Caco-2 (cell line): Measurements from ENCODE around the gene AKAP6. TPM values are rescaled to one million over a fixed set of nuclear protein-coding genes. Genes with fewer than 3 reads are reported as not detected.
"Not testable (repeated sequence)": the region's sequence is repeated elsewhere in the genome, so short reads cannot be mapped to it uniquely, and the experiment has no call there.

Experiments
- BruUV-seq: library from RNA; stranded (reverse); fragments of 400-500 nt; replicated peaks from 2 replicates; lab custom pipeline; 2021; lab: Mats Ljungman, UMichigan
- CTCF ChIA-PET: fragments of 300-600 bp; sonication (Branson Sonifier 250); formaldehyde crosslinking; loops from one replicate; lab custom pipeline; 2022; ENCODE audit warnings: antibody characterized with exemption; lab: Charles Lee
- POLR2A ChIA-PET: fragments of 300-600 bp; sonication (Branson Sonifier 250); formaldehyde crosslinking; loops from one replicate; lab custom pipeline; 2022; ENCODE audit warnings: antibody characterized with exemption; lab: Charles Lee
- DNase-seq, 2 experiments: peaks; one replicate each; pipeline versions ENCODE4 v3.0.0 to v3.0.0-alpha.2; 2020 to 2022
- H3K27me3 ChIP-seq: replicated peaks from 2 replicates; pipeline ENCODE4 v1.6.0; 2011; ENCODE audit warnings: low read length; ENCODE audit not compliant: control insufficient read depth, insufficient read depth
- H3K36me3 ChIP-seq: 2 replicates; pipeline ENCODE4 v1.5.1; 2011; ENCODE audit warnings: low read length; ENCODE audit not compliant: control insufficient read depth, insufficient read depth
- H3K4me1 ChIP-seq: fragments of 250-450 bp; sonication (Bioruptor Pico); 2 replicates; pipeline ENCODE4 v1.5.1; 2020; ENCODE audit warnings: mild to moderate bottlenecking
- H3K4me3 ChIP-seq: 2 replicates; pipeline ENCODE4 v1.5.1; 2011; ENCODE audit warnings: low read depth, mild to moderate bottlenecking, control low read depth, low read length
- H3K9me3 ChIP-seq: fragments of 250-450 bp; sonication (Bioruptor Pico); 2 replicates; pipeline ENCODE4 v1.5.1; 2020; ENCODE audit warnings: mild to moderate bottlenecking, moderate library complexity
- H3K27ac Mint-ChIP-seq: one replicate; pipeline ENCODE4 v1.8.0; 2022; ENCODE audit warnings: mixed read lengths; ENCODE audit not compliant: unreplicated experiment
- H3K27me3 Mint-ChIP-seq: one replicate; pipeline ENCODE4 v1.8.0; 2022; ENCODE audit warnings: mixed read lengths; ENCODE audit not compliant: insufficient read depth, unreplicated experiment
- H3K36me3 Mint-ChIP-seq: one replicate; pipeline ENCODE4 v1.8.0; 2022; ENCODE audit warnings: mild to moderate bottlenecking, mixed read lengths; ENCODE audit not compliant: insufficient read depth, unreplicated experiment
- H3K4me1 Mint-ChIP-seq: one replicate; pipeline ENCODE4 v1.8.0; 2022; ENCODE audit warnings: low read depth, mixed read lengths; ENCODE audit not compliant: unreplicated experiment
- H3K4me3 Mint-ChIP-seq: one replicate; pipeline ENCODE4 v1.8.0; 2022; ENCODE audit warnings: mild to moderate bottlenecking, moderate library complexity, mixed read lengths; ENCODE audit not compliant: unreplicated experiment
- H3K9me3 Mint-ChIP-seq: one replicate; pipeline ENCODE4 v1.8.0; 2022; ENCODE audit warnings: mixed read lengths; ENCODE audit not compliant: unreplicated experiment
- CTCF ChIP-seq, 2 experiments: fragments of 200-600 bp in 1 of 2; IDR thresholded peaks; 1 replicate in 1 of 2; 2 replicates in 1 of 2; pipeline versions ENCODE4 v1.5.1 to v1.8.0; 2011 to 2022; ENCODE audit warnings: antibody characterized with exemption in 1 of 2, control low read depth in 1 of 2, inconsistent platforms in 1 of 2, low read depth in 1 of 2, low read length in 1 of 2, mild to moderate bottlenecking in 1 of 2, moderate library complexity in 1 of 2; ENCODE audit not compliant: insufficient read depth in 1 of 2, severe bottlenecking in 1 of 2, unreplicated experiment in 1 of 2
- intact Hi-C: fragments of 100-400 bp; cut with micrococcal nuclease; formaldehyde crosslinking; loops from one replicate; pipeline ENCODE4 v1.10.0; 2022; ENCODE audit not compliant: unreplicated experiment
- total RNA-seq: library from RNA; stranded (reverse); gene quantifications from 2 replicates; pipeline ENCODE4 v1.2.3, GENCODE V29; 2022

The AKAP6 gene
- total RNA-seq, 1 experiment from 2014 or later = 3.0 TPM

GRCh38 chr14:32785585-32785984, 456.5 kb downstream of the AKAP6 start:
- H3K4me3 Mint-ChIP-seq = no peak overlapping the region
- no peaks in the 10 kb centered on the region for H3K9me3 Mint-ChIP-seq
- H3K9me3 ChIP-seq = no peaks in the 10 kb centered on the region
- no peak overlapping the region for H3K4me3 ChIP-seq
- no peaks in the 10 kb centered on the region for H3K27me3 Mint-ChIP-seq
- H3K27ac Mint-ChIP-seq = no peak overlapping the region
- DNase-seq = no peak
- ChIA-PET CTCF (no interaction called here), POLR2A (no interaction called here)
- H3K4me1 ChIP-seq = no peaks in the 10 kb centered on the region
- H3K36me3 ChIP-seq = no peaks in the 10 kb centered on the region
- no peaks in the 10 kb centered on the region for H3K4me1 Mint-ChIP-seq
- no TSS peak for BruUV-seq
- no peaks in the 10 kb centered on the region for H3K36me3 Mint-ChIP-seq
- intact Hi-C loops = no loop called here
- TF ChIP-seq CTCF (IDR thresholded peaks at IDR 0.05; ENCODE audit: insufficient read depth in 1 of 2, low read depth in 1 of 2, low read length in 1 of 2, severe bottlenecking in 1 of 2, unreplicated experiment in 1 of 2) = no peak
- H3K27me3 ChIP-seq = no peaks in the 10 kb centered on the region

GRCh38 chr14:32786886-32787285, 457.8 kb downstream of the AKAP6 start:
- Mint-ChIP-seq H3K4me1 (no peaks in the 10 kb centered on the region), H3K27ac (no peak overlapping the region), H3K9me3 (no peaks in the 10 kb centered on the region), H3K36me3 (no peaks in the 10 kb centered on the region), H3K4me3 (no peak overlapping the region), H3K27me3 (no peaks in the 10 kb centered on the region)
- TF ChIP-seq CTCF (IDR thresholded peaks at IDR 0.05; ENCODE audit: insufficient read depth in 1 of 2, low read depth in 1 of 2, low read length in 1 of 2, severe bottlenecking in 1 of 2, unreplicated experiment in 1 of 2) = no peak
- Histone ChIP-seq H3K27me3 (no peaks in the 10 kb centered on the region), H3K4me3 (no peak overlapping the region), H3K4me1 (no peaks in the 10 kb centered on the region), H3K36me3 (no peaks in the 10 kb centered on the region), H3K9me3 (no peaks in the 10 kb centered on the region)
- POLR2A ChIA-PET = no interaction called here
- no peak for DNase-seq
- intact Hi-C loops = no loop called here
- BruUV-seq = no TSS peak
- CTCF ChIA-PET = no interaction called here

GRCh38 chr14:32793033-32793432, 463.9 kb downstream of the AKAP6 start:
- H3K36me3 ChIP-seq = not testable (repeated sequence)

GRCh38 chr14:32800320-32800719, 471.2 kb downstream of the AKAP6 start:
- Histone ChIP-seq H3K36me3 (no peaks in the 10 kb centered on the region), H3K4me3 (no peak overlapping the region), H3K27me3 (no peaks in the 10 kb centered on the region), H3K9me3 (peaks cover 20% of the 10 kb centered on the region), H3K4me1 (no peaks in the 10 kb centered on the region)
- no peaks in the 10 kb centered on the region for H3K36me3 Mint-ChIP-seq
- H3K27ac Mint-ChIP-seq = no peak overlapping the region
- CTCF ChIA-PET = no interaction called here
- POLR2A ChIA-PET = no interaction called here
- H3K9me3 Mint-ChIP-seq = peaks cover 36% of the 10 kb centered on the region
- no peaks in the 10 kb centered on the region for H3K4me1 Mint-ChIP-seq
- intact Hi-C loops = no loop called here
- no peak for DNase-seq
- no peak for TF ChIP-seq CTCF (IDR thresholded peaks at IDR 0.05; ENCODE audit: insufficient read depth in 1 of 2, low read depth in 1 of 2, low read length in 1 of 2, severe bottlenecking in 1 of 2, unreplicated experiment in 1 of 2)
- H3K4me3 Mint-ChIP-seq = no peak overlapping the region
- no TSS peak for BruUV-seq
- H3K27me3 Mint-ChIP-seq = no peaks in the 10 kb centered on the region

More at GRCh38 chr14:32793033-32793432, 463.9 kb downstream of the AKAP6 start:
- H3K27me3 Mint-ChIP-seq, H3K27ac Mint-ChIP-seq, H3K9me3 ChIP-seq, H3K36me3 Mint-ChIP-seq, intact Hi-C loops, DNase-seq, CTCF ChIA-PET, BruUV-seq, H3K27me3 ChIP-seq, H3K4me3 Mint-ChIP-seq, H3K4me3 ChIP-seq, H3K4me1 ChIP-seq, H3K4me1 Mint-ChIP-seq, POLR2A ChIA-PET: not testable (repeated sequence)
- H3K9me3 Mint-ChIP-seq = peaks cover 18% of the 10 kb centered on the region
